DMS 273 treated with DMSO at 0.1 percent for 48 hours (cell line): ENCODE results near the gene ARHGAP8.
"Not testable (repeated sequence)": the region's sequence is repeated elsewhere in the genome, so short reads cannot be mapped to it uniquely, and the experiment has no call there.

Source experiments
- DNase-seq: peaks from one replicate; lab custom pipeline; 2025; lab: John Stamatoyannopoulos, UW

Gene ARHGAP8

DNA sequence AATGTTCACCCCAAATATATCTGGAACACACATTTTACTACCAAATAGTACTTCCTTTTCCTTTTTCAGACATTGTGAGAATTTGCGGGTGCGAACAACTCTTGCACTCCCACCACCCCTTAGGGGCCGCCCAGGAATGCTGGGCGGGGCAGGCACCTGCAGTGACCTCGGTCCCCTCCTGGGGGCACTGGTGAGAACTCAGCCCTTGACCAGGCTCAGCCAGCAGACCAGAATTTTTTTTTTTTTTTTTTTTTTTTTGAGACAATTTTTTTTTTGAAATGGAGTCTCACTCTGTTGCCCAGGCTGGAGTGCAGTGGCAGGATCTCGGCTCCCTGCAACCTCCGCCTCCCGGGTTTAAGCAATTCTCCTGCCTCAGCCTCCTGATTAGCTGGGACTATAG is 75.8 kb downstream of the ARHGAP8 start:
- no peak for DNase-seq

DNA sequence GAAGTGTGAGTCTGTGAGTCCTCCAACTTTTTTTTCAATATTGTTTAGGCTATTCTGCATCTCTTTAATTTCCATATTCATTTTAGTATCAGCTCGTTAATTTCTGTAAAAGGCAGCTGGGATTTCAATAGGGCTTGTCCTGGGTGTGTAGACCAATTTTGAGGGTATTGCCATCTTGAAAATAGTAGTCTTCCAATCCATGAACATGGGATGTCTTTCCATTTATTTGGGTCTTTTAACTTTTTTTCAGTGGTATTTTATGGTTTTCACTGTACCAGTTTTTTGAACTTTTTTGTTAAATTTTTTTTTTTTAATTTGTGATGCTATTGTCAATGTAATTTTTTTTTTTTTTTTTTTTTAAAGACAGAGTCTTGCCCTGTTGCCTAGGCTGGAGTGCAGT is 79.5 kb downstream of the ARHGAP8 start:
- no peak for DNase-seq

DNA sequence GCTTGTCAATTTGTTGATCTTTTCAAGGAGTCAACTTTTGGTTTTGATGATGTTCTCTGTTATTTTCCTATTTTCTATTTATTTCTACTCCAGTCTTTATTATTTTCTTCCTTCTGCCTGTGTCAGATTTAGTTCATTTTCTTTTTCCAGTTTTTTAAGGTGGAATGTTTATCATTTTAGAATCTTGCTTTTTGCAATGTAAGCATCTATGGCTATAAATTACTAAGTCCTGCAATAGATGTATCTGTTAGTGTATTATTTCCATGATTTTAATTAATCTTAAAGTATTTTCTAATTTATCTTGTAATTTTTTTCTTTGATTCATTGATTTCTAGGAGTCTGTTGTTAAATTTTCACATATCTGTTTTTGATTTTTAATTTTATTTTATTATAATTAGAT is 81.7 kb downstream of the ARHGAP8 start:
- no peak for DNase-seq

DNA sequence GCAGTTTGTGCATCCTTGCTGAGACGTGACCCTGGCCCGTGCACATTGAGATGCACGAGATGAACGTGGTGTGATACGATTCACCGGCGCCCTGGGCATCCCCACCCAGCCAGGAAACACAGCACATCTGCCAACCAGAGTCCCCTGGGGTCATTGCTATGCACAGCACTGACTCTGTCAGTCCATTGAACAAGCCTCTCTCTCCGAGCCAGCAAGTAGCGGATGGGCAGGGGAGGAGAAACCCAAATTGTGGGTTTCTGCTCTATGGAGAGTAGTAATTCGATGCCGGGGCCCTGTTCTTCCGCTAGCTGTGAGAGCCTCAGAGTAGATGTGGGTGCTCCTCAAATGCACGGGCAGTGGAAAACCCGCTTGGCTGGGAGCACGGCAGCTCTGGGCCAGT is 85.1 kb downstream of the ARHGAP8 start:
- no peak for DNase-seq

DNA sequence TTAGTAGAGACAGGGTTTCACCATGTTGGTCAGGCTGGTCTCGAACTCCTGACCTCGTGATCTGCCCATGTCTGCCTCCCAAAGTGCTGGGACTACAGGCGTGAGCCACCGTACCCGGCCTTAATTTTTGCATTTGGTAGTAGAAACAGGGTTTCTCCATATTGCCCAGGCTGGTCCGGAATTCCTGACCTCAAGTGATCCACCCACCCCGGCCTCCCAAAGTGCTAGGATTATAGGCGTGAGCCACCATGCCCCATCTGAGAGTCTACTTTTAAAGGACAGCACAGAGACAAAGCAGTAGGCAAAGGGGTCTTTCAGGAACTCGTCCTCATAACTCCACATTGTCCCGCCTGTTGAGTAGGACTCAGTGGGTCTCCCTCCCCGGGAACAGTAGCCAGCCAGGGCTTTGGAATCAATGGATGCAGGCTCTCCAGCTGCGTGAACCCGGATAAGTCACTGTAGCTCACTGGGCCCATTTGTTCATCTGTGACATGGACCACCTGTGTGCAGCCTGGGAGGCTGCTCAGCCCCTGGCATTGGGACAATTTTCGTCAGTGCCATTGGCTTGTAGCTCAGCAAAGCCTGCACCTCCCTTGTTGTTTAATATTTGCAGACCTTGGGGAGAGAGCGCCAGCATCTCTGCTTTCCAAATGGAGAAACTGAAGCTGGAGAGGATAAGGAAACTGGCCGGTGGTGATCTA is 86.1 kb downstream of the ARHGAP8 start:
- DNase-seq = no peak

DNA sequence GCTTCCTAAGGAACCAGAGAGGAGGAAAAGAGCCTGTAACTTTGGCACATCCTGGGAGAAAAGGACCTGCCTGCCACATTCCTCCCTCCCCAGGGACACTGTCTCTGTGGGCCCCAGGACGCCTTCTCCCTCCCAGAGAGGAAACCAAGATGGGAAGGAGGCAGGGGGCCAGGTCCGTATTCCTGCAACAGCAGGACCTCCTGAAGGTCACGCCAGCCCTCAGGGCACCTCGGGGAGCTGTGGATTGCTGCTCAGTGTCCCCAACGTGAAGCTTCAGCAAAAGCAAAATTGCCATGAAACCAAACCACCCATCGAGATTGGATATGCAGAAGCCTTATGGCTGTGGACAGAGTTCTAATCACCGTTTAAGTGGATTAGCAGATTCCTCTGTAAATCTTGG is 86.7 kb downstream of the ARHGAP8 start:
- DNase-seq = no peak

DNA sequence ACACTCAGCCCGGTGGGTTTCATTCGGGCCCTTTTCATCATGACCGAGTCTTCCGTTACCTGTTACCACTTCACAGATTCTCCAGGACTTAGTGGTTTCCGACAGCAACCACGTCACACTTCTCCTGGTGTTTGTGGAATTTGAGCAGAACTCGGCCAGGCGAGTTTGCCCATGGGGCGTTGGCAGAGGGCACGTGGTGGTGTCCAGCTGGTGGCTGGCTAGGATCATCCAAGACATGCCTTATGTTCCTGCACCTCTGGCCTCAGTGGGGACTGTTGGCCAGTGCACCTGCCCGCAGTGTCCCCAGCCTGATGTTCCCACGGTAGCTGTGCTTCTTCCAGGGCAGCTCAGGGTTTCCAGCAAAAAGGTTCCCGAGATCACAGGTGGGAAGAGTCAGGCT is 87.3 kb downstream of the ARHGAP8 start:
- no peak for DNase-seq

DNA sequence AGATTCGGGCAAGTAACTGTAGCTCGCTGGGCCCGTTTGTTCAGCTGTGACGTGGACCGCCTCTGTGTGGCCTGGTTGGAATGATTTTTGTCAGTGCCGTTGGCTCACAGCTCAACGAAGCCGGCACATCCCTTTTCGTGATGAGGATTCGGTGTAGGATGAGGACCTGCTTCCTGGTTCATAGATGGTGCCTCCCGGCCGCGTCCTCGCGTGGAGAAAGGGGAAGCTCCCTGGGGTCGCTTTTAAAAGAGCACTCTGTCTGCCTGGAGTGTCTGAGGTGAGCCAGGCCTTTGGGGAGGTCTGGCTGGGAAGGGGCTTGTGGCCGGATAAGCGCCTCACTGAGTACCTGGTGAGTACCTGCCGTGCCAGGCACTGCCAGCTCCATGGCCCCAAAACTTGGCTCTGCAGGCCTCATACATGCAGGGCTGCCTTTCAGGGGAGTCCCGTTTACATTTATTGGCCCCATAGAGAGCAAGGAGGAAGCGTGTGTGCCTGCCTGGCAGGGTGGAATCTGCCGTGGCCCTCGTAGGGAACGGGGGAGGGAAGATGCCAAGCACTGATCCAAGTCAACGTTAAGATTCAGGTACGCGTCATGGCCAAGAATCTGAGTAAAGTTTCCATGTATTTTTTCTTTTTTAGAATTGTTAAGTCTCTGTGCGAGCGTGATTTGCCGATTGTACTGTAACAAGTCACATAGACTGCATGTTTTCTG is 88.4 kb downstream of the ARHGAP8 start:
- no peak for DNase-seq

DNA sequence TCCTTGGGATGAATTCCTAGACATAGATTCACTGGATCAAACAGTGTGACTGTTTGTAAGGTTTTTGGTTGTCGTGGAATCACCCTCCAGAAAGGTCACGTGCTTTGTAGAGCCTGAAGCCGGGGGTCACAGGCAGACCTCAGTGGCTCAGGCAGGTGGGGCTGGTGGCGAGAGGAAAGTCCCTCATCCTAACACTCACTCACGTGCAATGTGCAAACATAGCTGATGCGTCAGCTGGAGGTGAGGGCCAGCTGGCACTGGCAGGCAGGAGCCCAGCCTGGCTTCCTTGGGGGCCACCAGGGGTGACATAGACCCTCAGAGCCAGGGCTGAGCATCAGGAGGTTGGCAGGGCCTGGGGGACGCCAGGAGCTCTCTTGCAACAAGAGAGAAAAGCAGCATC is 90.0 kb downstream of the ARHGAP8 start:
- no peak for DNase-seq

DNA sequence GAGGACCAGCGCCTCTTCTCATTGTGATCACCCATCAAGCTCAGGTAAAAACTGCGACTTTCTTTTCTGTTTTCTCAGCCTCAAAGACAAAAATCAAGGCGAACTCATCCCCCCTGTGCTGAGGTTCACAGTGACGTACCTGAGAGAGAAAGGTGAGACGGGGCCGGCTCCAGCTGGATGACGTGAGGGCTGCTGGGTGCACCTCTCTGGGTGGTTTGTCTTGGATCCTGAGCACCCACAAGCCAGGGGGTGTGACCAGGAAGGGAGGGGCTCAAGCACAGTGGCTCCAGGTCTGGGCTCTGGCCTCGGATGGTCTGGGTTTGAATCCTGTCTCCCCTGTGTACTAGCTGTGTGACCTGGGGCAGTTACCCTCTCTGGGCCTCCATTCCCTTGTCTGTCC is 92.8 kb downstream of the ARHGAP8 start:
- no peak for DNase-seq

DNA sequence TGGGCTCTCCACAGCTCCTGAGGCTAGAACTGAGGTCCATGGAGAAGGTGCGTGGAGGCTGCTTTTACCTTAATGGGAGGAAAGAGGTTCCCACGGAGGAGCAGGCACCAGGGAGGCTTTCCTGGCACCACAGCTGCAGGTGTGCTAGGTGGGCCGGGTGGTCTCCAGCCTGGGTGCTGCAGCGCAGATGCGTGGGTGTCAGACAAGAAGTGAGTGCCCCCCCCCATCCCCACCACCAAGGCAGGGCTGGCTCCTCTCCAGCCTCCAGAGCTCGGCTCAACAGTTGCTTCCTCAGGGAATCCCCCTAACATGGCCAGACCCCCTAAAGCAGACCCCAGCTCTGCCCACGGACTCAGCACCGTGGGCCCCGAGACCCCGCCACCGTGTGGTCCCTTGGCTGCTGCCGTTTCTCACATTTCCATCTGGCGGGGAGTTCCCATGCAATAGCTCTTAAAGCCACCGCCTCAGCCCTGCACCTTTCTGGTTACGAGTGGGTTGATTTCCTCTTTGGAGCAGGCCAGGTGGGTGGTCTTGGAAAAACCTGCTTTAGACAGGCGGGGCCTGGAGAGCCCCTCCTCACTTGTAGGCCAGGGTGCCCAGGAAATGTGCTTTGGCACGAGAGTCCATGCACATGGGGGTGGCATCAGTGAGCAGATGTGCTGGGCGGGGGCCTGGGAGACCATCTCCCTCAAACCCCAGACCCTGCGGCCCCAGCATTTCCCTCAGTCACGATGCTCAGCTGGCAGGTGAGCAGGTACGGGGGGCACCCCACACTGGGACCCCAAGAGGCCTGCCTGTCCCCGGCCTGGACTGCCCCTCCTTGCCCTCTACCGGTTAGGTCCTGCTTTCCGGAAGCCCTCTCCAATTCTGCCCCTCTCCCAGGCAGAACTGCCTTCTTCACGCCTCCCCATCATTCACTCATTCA is 93.7 kb downstream of the ARHGAP8 start:
- no peak for DNase-seq

DNA sequence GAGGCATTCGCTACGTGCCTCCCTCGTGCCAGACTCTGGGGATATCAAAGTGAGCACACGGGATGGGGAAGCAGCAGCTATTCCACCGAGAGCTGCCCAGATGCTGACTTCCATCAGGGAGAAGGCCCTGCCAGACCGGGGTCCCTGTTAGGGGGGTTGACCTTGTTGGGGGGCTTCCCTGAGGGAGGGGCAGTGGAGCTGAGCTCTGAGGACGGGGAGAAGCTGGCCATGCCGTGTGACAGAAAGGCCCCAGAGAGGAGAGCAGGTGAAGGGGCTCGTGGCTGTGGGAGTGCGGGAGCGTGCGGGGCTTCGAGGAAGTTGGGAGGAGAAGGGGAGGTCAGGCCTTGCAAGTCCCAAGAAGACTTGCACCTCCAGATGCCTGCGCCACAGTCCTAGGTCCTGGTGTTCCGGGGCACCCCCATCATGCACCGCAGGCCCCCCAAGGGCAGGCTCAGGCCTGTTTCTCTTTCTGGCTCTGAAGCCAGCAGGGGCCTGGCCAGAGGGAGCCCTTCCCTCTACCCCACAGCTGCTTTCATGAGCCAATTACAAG is 94.4 kb downstream of the ARHGAP8 start:
- DNase-seq = no peak

DNA sequence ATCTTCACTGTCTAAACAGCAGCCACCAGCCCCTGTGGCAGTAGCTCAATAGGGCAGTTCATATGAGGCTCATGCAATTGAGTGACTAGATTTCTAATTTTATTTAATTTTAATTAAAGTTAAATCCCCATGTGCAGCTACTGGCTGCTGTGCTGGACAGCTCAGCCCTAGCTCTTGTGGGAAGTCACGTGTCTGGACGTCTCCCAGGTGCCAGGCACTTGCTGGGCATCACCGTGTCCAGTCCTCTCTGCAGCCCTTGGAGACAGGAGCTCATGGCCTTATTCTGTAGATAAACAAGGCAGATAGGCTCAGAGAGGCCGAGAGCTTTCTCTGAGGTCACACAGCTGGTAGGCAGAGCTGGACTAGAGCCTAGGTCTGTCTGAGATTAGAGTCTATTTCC is 95.0 kb downstream of the ARHGAP8 start:
- DNase-seq = no peak

DNA sequence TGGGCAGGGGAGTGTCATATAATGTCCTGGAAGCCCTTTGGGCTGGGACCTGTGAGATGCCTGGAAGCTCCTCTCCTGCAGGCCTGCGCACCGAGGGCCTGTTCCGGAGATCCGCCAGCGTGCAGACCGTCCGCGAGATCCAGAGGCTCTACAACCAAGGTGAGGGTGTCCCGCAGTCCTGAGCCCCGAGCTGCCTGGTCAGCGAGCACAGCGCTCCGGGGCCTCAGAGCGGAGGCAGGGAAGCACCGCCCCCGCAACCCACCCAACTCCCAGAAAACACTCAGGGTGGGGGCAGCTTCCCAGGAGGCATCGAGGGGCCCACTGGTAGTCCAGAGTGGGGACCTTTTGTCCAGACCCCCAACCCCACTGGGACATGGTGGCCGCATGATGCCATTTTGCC is 95.5 kb downstream of the ARHGAP8 start:
- no peak for DNase-seq

DNA sequence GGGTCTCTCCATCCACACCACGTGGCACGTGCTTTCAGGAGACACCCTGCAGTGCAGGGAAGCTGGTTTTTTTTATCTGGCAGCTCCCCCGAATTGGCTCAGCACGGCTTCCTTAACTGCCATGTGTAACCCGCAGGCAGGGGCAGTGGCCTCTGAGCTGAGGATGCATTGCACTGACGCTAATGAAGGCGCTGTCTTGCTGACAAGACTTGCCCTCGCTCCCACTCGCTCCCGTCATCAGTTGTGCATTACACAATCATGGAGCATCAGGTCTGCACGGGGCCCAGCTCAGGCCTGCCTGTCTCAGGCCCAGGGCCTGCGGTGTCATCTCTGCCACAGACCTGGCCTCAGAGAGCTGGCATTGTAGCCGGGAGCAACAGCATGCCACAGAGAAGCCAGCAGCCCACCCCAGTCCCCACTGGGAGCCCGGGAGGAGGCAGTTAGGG is 95.9 kb downstream of the ARHGAP8 start:
- DNase-seq = no peak

DNA sequence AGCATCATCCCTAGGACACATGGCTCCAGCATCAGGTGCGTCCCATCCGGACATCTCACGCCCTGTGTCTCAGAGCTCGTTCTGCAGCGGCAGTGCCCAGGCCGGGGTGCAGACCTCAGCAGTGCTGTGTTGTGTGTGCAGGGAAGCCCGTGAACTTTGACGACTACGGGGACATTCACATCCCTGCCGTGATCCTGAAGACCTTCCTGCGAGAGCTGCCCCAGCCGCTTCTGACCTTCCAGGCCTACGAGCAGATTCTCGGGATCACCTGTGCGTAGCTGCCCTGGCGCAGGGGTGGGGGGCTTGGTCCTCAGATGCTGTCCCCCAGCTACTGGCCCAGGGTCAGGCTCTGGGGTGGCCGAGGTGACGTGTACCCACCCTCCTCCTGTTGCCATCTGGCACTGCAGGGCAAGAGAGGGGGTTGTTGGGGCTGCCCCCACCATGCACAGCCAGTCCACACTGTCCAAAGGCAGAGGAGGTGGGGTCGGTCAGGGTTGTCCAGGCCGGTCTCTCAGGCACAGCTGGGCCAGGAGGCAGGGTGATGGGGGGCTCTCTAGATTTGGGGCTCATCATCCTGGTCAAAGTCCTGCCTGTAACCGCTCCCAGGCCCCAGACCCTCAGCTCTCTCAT is 96.5 kb downstream of the ARHGAP8 start:
- no peak for DNase-seq

DNA sequence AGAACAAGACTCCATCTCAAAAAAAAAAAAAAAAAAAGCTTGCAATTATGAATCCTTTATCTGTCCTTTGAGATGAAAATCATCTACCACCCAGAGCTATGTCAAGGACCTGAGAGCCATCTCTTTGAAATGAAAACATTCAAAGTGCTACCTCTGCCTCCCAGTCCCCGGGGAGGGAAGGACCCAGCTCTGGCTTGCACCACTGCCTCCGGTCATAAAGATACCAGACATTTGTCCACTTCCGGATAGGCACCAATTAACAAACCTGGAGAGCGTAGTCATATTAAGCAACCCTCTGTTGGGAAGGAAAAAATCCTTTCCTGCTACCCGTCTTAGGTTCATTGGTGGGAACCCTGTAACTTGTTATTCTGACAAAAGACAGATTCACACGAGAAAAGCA is 98.6 kb downstream of the ARHGAP8 start:
- no peak for DNase-seq

DNA sequence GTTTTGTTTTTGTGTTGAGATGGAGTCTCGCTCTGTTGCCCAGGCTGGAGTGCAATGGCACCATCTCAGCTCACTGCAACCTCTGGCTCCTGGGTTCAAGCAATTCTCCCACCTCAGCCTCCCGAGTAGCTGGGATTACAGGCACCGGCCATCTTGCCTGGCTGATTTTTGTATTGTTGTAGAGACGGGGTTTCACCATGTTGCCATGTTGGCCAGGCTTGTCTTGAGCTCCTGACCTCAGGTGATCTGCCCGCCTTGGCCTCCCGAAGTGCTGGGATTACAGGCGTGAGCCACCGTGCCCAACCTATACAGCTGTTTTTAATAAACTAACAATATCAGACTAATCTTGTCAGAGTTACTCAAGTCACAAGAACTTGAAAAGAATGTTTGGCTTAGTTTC is 102.3 kb downstream of the ARHGAP8 start:
- DNase-seq = not testable (repeated sequence)

DNA sequence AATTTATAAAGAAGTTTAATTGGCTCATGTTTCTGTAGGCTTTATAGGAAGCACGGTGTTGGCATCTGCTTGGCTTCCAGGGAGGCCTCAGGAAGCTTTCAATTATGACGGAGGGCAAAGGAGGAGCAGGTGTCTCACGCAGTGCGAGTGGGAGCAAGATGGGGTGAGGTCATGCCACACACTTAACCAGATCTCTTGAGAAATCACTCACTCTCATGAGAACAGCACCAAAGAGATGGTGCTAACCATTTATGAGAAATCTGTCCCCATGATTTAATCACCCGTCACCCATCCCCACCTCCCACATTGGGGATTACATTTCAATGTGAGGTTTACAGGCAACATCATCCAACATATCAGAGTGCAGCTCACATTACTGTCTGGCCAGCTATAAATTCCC is 103.5 kb downstream of the ARHGAP8 start:
- DNase-seq = no peak

DNA sequence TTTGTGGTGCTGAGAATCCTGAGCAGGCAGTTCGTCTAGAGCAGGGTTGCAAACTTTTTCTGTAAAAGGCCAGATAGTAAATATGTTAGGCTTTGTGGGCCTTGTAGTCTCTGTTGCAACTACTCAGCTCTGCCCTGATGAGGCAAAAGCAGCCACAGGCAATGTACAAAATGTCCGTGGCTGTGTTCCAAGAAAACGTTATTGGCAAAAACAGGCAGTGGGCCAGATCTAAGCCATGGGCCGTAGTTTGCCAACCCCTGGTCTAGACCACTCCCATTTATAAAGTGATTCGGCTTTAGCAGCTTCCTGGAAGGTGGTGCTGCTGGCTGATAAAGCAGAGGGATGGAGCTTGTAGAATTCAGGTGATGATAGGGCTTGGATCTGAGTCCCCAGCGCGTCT is 106.4 kb downstream of the ARHGAP8 start:
- not testable (repeated sequence) for DNase-seq

DNA sequence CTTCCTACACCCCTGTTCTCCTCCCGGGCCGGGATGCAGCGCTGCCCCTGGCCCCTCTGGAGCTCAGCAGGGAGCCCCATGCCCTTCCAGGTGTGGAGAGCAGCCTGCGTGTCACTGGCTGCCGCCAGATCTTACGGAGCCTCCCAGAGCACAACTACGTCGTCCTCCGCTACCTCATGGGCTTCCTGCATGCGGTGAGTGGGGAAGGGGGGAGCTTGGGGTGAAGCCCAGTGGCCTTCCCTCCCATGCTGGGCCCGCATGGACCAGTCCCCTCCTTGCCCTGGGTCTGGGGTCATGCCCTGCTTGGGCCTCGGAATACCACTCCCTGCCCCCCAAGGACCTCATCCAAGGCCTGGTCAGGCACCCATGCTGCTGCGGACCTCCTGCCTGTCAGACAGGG is 107.3 kb downstream of the ARHGAP8 start:
- DNase-seq = no peak

DNA sequence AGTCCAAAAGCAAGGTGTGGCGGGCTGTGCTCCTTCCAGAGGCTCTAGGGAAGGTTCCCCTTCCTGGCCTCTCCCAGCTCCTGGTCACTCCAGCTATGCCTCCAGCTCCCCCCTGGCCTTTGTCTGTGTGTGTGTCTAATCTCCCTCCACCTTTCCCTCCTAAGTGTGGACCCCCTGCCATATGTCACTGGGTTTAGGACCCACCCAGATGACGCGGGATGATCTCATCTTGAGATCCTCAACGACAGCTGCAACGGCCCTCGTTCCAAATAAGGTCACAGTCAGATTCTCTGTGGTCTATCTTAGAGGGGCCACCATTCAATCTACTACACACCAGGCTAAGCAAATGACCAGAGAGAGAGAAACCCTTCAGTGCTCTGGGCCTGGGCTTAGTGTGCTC is 107.9 kb downstream of the ARHGAP8 start:
- DNase-seq = no peak
